ENCODE results near the gene FAM174B.
A peak's percentile ranks its signal among the peaks of the same experiment; 100 is the strongest.
"Not testable (repeated sequence)": the region's sequence is repeated elsewhere in the genome, so short reads cannot be mapped to it uniquely, and the experiment has no call there.

Gene FAM174B

DNA sequence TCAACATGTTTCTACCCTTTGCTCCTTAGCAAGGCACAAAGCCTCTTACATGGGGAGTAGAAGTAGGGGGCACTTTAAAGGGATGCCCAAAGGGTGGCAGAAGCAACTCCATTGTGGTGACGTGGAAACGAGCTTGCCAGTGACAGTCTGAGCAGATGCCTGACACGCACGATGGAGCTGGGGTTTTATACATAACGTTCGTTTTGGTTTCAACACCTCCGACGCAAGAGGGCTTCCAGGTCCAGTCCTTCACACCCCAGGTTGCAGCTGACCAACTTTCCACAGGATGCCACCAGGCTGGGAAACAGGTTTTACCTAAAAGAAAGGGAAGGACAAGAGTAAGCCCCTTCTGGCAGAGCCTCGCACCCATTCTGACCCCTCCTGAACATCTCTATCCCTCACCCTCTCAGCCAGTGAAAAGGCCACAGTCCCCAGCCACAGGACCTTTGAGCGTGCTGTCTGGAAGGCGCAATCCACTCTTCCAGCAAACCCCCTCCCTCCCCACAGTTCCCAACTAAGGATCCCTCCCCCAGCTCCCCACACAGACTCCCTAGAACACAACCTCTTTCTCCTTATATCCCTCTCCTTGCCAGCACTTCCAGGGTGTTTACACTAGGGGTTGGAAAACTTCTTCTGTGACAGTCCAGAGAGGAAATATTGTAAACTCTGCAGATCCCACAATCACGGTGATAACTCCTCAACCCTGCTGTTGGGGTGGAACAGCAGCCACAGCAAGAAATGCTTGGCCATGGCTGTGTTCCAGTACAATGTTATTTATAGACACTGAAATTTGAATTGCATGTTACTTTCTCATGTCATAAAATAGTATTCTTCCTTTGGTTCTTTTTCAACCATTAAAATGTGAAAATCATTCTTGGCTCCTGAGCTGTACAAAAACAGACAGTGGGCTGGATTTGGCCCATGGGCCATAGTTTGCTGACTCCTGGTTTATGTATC, 36.2 kb downstream of the FAM174B start:
- no peak for DNase-seq

DNA sequence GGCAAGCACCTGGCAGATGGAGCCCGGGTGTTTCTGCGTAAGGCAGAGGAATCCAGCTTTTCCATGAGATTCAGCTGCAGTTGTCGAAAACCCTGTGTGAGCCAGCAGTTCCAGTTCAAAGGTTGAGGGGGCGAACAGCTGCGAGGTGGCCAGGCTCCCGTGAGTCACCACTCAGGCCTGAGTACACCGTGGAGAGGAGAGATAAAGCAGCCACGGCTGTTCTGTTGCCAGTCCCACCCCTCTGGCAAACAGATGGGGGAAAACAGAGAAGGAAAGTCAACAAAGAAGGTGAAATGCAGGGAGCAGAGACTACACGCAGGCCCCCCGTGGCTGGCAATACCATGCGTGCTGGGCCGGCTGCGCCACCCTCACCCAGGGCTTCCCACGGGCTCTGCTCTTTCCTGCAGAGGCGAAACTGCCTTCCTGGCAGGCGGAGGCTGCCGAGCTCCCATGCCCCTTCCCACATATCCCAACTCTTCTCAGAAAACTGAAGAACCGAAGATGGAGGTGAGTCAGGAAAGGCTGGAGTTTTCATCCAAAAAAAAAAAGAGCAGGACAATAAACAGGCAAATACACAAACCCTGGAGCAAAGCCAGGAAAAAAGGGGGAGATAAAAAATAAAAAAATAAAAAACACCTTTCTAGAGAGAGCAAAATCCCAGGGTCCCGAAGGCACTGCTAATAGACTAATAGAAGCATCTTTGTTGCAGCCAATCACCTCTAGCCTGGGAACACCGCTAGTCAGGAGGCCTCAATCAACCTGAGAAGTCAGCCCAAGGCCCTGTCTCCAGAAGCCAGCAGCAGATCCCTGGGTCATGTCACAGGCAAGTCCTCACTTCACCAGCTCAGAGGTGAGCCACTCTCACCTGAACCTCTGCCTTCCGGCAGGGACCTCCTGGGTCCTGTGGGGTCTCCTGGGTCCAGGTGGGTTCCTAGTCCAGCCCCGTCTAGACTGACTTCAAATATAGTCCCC, 37.7 kb downstream of the FAM174B start:
- DNase-seq: no peak

- no peak for DNase-seq
Observed at GRCh38 chr15:92616621-92617548, 38.7 kb downstream of the FAM174B start.

DNA sequence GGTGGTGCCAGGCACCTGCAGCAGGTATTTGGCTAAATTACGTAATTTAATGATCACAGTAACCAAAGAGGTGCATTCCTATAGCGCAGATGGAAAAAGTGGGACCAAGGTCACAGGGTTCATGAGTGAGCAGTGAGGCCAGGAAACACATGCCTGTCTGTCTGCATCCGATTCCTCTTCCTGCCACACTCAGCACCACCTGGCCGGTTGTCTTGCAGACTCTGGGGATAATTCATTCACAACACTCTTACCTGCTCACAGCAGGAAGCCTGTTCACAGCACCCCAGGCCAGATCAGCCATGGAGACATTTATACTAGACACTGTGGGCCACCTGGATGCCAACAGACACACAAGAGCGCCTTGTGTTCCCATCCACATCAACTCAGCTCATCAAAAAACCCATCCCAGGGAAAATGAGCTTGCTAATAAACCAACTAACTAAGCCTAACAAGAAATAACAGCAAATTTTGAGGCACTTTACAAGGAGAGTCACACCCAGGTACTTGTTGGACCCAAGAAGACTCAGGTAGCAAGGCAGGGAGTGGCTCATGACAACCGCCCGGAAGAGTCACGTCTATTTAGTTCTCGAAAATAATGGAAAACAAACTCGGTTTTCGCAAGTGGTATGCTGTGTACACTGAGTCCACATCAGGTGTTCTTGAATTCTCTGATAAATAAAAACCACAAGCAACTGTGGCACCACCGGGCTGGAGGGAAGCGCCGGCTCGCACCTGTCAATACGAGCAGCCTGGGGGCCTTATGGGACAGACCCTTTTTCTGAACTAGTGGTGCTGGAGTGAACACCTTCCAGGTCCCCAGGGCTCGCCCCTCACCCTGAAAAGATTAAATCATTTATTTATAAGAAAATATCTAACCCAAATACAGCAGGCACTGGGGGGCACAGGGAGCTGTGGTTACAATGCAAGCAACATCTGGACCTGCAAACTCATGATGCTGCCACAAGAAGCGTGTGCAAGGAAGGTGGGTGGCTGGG, 40.5 kb downstream of the FAM174B start:
- no peak for DNase-seq

GRCh38 chr15:92614301-92614700, 41.3 kb downstream of the FAM174B start:
- DNase-seq: no peak

DNA sequence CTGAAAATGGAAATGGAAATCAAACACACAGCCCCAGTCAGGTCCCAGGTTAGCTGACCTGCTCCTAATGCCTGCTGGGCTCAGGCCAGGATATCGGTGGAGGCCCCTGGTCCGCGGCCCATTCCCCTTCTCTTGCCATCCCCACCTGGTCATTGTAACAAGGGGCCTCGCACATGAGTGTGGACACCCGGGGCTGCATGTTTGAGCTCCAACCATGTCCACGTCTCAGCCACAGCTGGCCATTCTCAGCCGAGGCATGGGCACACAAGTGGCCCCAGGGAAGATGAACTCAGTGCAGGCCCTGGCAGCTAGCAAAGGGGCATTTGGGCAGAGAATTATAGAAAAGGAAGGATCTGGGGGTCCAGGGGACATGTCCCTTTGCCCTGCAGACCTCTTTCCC, 41.7 kb downstream of the FAM174B start:
- DNase-seq: no peak

DNA sequence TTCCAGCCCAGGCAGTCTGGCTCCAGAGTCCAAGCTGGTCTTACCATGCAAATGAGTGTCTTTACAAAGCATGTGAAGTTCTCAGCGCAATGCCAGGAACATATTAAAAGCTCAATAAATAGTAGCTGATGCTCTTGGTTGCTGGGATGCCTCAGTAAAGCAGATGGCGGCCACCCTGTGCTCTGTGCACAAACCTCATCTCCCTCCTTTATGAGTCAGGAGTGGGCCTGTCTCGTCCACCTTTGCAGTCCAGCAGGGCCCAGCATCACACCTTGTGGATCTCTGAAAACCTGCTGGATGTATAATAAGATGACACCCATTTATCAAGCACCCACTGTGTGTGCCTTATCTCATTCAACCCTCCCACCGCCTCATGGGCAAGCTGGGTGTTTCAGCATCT, 42.7 kb downstream of the FAM174B start:
- no peak for DNase-seq

DNA sequence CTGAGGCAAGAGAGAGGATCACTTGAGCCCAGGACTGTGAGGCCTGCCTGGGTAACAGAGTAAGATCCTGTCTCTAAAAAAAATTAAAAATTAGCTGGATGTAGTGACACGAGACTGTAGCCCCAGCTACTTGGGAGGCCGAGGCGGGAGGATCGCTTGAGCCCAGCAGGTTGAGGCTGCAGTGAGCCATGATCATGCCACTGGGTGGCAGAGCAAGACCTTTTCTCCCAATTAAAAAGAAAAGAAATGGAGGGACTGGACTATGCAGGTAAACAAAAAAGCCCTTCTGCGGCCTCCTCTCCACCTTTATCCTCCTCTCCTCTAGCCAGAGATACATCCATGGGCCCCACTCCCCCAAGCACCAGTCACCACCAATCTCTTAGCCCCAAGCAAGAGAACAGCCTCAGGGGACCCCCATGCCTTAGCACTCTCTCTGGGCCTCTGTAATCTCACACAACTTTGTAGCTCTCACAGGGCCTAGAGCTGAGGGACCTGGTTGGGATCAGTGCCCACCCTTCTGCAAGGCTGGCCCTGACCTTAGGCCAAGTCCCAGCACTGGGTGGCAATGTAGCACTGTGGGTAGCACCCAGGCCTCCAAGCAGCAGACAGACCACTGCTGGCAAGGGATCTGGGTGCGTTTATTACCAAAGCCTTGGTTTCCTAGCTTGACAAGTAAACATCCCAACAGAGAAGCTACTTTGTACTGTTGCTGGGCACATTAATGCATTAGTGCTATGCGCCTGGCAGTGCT, 43.4 kb downstream of the FAM174B start:
- DNase-seq: peak in 27 of 56 donors; percentile 8 to 63 (median 21)

DNA sequence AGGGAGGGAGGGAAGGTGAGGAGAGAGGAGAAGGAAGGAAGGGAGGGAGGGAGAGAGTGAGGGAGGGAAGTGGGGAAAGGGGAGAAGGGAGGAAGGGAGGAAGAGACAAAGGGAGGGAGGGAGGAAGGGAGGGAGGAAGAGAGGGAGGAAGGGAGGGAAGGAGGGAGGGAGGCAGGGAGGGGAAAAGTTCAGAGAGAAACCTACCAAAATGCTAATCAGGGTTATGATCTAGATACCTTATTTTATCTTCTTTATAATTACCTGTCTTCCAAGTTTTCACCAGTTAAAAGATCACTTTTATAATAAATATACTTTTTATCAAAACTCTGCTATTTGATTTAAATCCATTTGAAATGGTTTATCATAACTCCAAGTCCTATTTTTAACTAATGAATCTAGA, 44.4 kb downstream of the FAM174B start:
- no peak for DNase-seq

DNA sequence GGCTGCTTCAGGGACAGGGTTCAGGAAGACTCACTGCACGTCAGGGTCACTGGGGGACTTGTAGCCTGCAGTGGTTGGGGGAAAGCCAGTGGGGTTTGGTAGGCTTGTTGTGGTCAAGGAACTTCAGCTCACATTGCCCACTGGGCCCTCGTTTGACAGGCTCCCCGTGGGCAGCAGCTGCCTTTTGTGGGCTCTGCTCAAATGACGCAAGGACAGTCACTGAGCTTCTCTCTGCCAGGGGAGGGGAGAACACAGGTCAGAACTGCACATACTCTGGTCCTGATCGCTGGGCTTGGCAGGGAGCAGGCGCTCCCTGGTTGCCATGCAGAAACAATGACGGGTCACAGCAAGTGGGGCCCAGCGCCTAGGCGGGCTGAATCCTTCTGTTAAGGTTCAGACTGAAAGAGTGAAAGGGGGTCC, 45.5 kb downstream of the FAM174B start:
- no peak for DNase-seq

DNA sequence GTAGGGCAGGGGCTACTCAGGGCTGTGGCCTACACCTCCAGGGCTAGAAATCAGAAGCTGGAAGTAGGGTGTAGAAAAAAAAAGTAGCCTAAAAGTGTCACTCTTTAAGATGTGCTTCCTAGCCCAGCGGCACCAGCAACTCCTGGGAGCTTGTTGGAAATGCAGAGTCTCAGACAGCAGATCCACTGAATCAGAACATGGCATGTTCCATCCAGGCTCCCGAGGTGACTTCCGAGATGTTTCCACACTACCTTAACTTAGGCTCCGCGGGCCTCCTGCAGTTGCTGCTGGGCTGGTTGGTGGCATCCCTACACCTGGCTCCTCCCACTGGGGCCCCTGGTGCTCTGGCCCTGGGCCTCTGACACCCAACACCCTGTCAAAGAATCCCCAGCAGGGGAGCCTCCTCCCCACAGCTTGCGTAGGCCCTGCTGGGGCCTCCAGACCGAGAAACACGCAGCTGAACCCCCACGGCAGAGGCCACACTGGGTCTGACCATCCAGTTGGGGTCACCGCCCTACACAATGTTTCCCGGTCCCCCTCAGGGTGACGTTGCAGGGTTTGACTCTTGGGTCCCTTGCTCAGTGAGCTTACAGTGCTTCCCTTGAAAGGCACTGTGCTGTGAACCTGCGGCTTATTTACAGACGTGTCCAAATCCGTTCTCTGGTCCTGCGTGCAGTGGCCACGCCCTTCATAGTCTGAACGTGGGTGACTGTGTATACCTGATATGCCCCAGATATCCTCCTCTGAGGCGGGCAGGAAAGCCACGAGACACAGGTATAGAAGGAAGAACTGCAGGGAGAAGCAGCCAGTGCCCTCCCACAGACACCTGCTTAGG, 46.5 kb downstream of the FAM174B start:
- no peak for DNase-seq

GRCh38 chr15:92606836-92607150, 48.8 kb downstream of the FAM174B start:
- not testable (repeated sequence) for DNase-seq

DNA sequence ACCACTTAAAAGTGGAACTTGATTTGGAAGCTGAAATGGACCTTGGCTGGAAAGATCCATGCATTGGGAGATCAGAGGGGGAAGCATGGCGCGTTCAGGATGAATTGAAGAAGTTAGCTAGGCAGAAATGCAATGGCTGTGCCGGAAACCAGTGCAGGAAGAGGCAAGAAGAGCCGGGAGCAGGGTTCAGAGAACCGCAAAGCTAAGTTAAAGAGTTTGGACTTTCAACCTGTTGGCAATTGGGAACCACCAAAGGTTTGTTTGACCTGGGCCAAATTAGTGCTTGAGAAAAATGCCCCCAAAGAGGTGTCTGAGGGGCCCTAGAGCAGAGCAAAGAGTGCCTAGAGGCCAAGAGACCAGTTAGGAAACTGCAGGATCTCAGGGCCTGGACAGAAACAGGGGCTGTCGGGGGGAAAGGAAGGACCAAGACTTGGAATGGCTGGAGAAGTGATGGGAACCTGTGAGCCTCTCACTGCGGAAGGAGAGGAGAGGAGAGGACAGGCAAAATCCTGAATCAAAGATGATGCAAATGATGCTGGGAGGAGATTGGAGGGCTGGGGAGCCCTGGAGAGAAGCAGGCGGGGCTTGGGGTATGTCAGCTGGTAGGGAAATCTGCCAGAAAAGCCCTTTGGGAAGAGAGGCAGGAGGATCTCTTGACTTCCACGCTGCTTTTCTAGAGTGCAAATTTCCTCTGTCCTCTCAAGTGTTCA, 49.3 kb downstream of the FAM174B start:
- DNase-seq: no peak

DNA sequence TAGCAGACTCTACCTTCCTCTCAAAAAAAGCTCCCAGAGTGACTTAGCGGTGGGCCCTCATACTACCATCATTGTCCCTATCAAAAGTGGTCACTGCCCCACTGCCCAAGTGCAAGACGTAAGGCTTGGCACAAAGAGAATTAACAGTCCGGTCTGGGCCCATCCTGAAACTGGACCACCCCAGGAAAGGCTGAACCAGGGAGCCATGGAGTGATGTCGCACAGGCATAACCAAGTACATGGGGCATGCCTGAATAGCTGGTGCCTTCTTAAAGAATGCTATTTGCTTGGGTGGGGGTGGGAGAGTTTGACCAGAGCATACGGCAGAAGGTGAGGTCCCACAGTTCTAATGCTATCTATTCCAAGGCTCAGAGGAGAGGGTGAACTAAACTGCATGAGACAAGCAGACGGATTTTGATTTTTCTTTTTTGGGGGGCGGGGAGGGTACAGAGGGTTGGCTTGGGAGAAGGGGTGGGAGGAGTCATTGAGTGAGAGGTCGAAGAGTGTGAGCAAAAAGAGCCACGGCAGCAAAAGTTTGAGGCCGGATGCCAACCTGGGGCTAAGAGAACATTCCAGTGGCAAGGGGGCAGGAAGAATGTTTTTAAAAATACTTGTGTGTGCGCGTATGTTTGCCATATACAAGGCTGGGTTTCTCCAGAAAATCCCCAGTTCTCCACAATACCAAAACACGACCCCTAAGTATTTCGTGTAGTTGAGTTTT, 50.2 kb downstream of the FAM174B start:
- no peak for DNase-seq

DNA sequence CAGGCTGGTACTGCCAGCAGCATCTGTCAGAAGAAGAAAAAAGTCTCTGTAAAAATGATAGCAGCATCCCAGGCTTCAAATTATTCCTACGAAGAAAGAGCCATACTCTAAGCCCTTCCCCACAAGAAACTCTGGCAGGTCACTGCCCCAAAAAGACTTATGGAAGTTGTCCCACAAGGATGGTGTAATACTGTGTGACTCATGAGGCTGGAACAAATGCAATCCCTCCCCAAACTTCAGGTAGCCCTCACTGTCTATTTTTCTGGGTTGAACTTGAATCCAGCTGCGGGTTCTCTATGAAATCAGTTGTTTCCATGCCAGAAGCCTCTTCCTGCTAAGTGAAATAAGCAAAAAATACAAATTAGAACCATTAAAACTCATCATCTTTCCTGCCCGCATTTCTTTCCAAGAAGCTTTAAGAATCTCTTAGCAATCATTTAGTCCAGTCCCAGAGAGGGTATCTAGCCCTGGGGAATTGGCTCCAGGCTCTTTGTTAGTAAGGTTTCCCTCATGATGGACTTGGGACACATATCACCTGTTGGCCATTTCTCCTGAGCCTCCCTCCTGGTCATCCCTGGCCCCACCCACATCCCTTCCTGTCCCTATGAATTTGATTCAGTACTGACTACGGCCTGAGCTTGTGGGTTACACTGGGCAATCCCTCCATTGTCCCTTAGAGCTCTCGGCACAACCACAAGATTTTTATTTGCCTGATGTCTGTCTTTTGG, 51.7 kb downstream of the FAM174B start:
- DNase-seq: no peak

DNA sequence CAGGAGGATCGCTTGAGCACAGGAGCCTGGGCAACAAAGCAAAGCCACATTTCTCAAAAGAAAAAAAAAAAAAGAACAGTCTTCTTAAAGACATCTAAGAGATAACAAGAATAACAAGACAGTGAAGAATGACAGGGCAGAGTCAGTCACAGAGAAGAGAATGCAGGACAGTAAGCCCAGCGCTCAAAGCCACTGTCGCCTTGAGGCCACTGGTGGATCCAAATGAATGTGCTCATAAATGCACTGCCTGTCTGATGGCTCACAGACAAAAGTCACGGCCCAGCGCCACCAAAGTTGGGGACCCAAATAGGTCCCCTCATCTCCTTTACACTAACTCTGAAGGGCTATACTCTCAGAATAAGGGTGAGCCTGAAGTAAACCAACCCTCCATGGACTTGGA, 52.3 kb downstream of the FAM174B start:
- DNase-seq: no peak
